ENCODE results near the gene MED9. TPM values are rescaled to one million over a fixed set of nuclear protein-coding genes. Genes with fewer than 3 reads are reported as not detected.

Gene MED9
- total RNA-seq, 1 experiment from 2014 or later, result 20.4 TPM

- ChIA-PET CTCF (no interaction called here), POLR2A (ENCODE audit: low non-redundant PET) (interaction anchor here (0.6 kb wide), 1 partner anchor 22 kb away, joined by 7 read pairs; no protein-coding TSS in a partner anchor)
- H3K4me1 ChIP-seq (ENCODE audit: insufficient read depth, low read length, poor library complexity, severe bottlenecking), result peaks cover 24% of the 10 kb centered on the region
- no peak overlapping the region for H3K27ac ChIP-seq (ENCODE audit: low read depth, low read length, poor library complexity, severe bottlenecking)
- H3K4me3 ChIP-seq (ENCODE audit: low read depth, low read length, poor library complexity, severe bottlenecking), result no peak overlapping the region
- no peak for TF ChIP-seq CTCF (conservative IDR thresholded peaks at IDR 0.05; ENCODE audit: low read depth, low read length)
- TF ChIP-seq EZH2 (IDR thresholded peaks at IDR 0.05; ENCODE audit: borderline replicate concordance, low read depth, low read length, poor library complexity, severe bottlenecking), result no peak
- no peaks in the 10 kb centered on the region for H3K9me3 ChIP-seq (ENCODE audit: low read depth, low read length, poor library complexity, severe bottlenecking)
- no TSS peak for BruUV-seq (replicated peaks)
- intact Hi-C loops (cut with micrococcal nuclease; ENCODE audit: unreplicated experiment), result no loop called here
- no peaks in the 10 kb centered on the region for H3K36me3 ChIP-seq (ENCODE audit: insufficient read depth, low read length, poor library complexity, severe bottlenecking)
- H3K27me3 ChIP-seq (replicated peaks; ENCODE audit: insufficient read depth, low read depth, low read length, poor library complexity), result no peaks in the 10 kb centered on the region
- no peak for DNase-seq (ENCODE audit: low spot score)
Observed at GRCh38 chr17:17540935-17541639, 64.3 kb downstream of the MED9 start.

- intact Hi-C loops (cut with micrococcal nuclease; ENCODE audit: unreplicated experiment), result no loop called here
- Histone ChIP-seq H3K27me3 (replicated peaks; ENCODE audit: insufficient read depth, low read depth, low read length, poor library complexity) (no peaks in the 10 kb centered on the region), H3K4me1 (ENCODE audit: insufficient read depth, low read length, poor library complexity, severe bottlenecking) (peaks cover 19% of the 10 kb centered on the region), H3K4me3 (ENCODE audit: low read depth, low read length, poor library complexity, severe bottlenecking) (no peak overlapping the region), H3K27ac (ENCODE audit: low read depth, low read length, poor library complexity, severe bottlenecking) (no peak overlapping the region), H3K36me3 (ENCODE audit: insufficient read depth, low read length, poor library complexity, severe bottlenecking) (no peaks in the 10 kb centered on the region), H3K9me3 (ENCODE audit: low read depth, low read length, poor library complexity, severe bottlenecking) (no peaks in the 10 kb centered on the region)
- POLR2A ChIA-PET (ENCODE audit: low non-redundant PET), result no interaction called here
- DNase-seq (ENCODE audit: low spot score), result no peak
- CTCF ChIA-PET, result no interaction called here
- BruUV-seq (replicated peaks), result no TSS peak
- TF ChIP-seq EZH2 (IDR thresholded peaks at IDR 0.05; ENCODE audit: borderline replicate concordance, low read depth, low read length, poor library complexity, severe bottlenecking) (no peak), CTCF (conservative IDR thresholded peaks at IDR 0.05; ENCODE audit: low read depth, low read length) (no peak)
Observed at GRCh38 chr17:17541640-17542001, 64.8 kb downstream of the MED9 start.

Other genes starting within 250 kb of the MED9 start
- 47.6 and 60.2 TPM in 2 replicates for gene FLCN, start 239.8 kb upstream of the MED9 start, total RNA-seq (2021)
- gene COPS3, start 195.8 kb upstream of the MED9 start, total RNA-seq (2021), result 157 and 171 TPM in 2 replicates
- gene NT5M, start 173.6 kb upstream of the MED9 start, total RNA-seq (2021), result 2.6 and 4.8 TPM in 2 replicates
- 0.21 and 0.24 TPM in 2 replicates for gene RASD1, start 19.4 kb downstream of the MED9 start, total RNA-seq (2021)
- gene PEMT, start 114.7 kb downstream of the MED9 start, total RNA-seq (2021), result 39.8 and 43.1 TPM in 2 replicates
- 46.8 and 58.9 TPM in 2 replicates for gene RAI1, start 204.5 kb downstream of the MED9 start, total RNA-seq (2021)